OCI-LY7 (cell line): ENCODE results near the gene NFAM1. TPM values are rescaled to one million over a fixed set of nuclear protein-coding genes. Genes with fewer than 3 reads are reported as not detected.

Experiments used
- BruUV-seq: library from RNA; stranded (reverse); fragments of 400-500 nt; replicated peaks from 2 replicates; lab custom pipeline; 2021; lab: Mats Ljungman, UMichigan
- CTCF ChIA-PET: fragments of 300-600 bp; sonication (Branson Sonifier 250); formaldehyde crosslinking; loops from one replicate; lab custom pipeline; 2022; ENCODE audit warnings: antibody characterized with exemption; ENCODE audit not compliant: unreplicated experiment; lab: Charles Lee
- POLR2A ChIA-PET: fragments of 300-600 bp; sonication (Branson Sonifier 250); formaldehyde crosslinking; loops from one replicate; lab custom pipeline; 2022; ENCODE audit warnings: antibody characterized with exemption; lab: Charles Lee
- DNase-seq: peaks from one replicate; pipeline ENCODE4 v3.0.0-alpha.2; 2015; ENCODE audit warnings: low spot score
- H2AFZ ChIP-seq: fragments of 200-600 bp; sonication (generic), shearing (Covaris generic); 2 replicates; pipeline ENCODE4 v1.6.1; 2014; ENCODE audit warnings: mild to moderate bottlenecking, antibody characterized with exemption, low read length, moderate library complexity
- H3K27ac ChIP-seq: fragments of 200-600 bp; sonication (generic); 2 replicates; pipeline ENCODE4 v1.5.1; 2014; ENCODE audit warnings: mixed run types, low read depth, mild to moderate bottlenecking, moderate library complexity, low read length, inconsistent platforms; ENCODE audit not compliant: poor library complexity, severe bottlenecking
- H3K36me3 ChIP-seq: fragments of 200-600 bp; sonication (generic); 2 replicates; pipeline ENCODE4 v1.6.1; 2014; ENCODE audit warnings: mild to moderate bottlenecking, antibody characterized with exemption, low read length, moderate library complexity, mixed read lengths; ENCODE audit not compliant: insufficient read depth
- H3K4me1 ChIP-seq: fragments of 200-600 bp; sonication (generic); 2 replicates; pipeline ENCODE4 v1.5.1; 2014; ENCODE audit warnings: mild to moderate bottlenecking, low read length; ENCODE audit not compliant: insufficient read depth, poor library complexity, severe bottlenecking
- H3K4me2 ChIP-seq: fragments of 200-600 bp; sonication (generic); 2 replicates; pipeline ENCODE4 v1.6.1; 2014; ENCODE audit warnings: mild to moderate bottlenecking, low read length
- H3K4me3 ChIP-seq: fragments of 200-600 bp; sonication (generic); 2 replicates; pipeline ENCODE4 v1.5.1; 2014; ENCODE audit warnings: mild to moderate bottlenecking, low read depth, low read length; ENCODE audit not compliant: poor library complexity, severe bottlenecking
- H3K79me2 ChIP-seq: fragments of 200-600 bp; sonication (generic); 2 replicates; pipeline ENCODE4 v1.6.1; 2016; ENCODE audit warnings: low read depth, mild to moderate bottlenecking, low read length, moderate library complexity, mixed read lengths; ENCODE audit not compliant: insufficient read depth
- H3K9me2 ChIP-seq: fragments of 200-600 bp; sonication (generic); 2 replicates; pipeline ENCODE4 v1.6.1; 2016; ENCODE audit warnings: mild to moderate bottlenecking, low read length, mixed read lengths; ENCODE audit not compliant: insufficient read depth
- H3K9me3 ChIP-seq: fragments of 200-600 bp; sonication (generic); 2 replicates; pipeline ENCODE4 v1.6.1; 2014; ENCODE audit warnings: mild to moderate bottlenecking, mixed run types, low read length, mixed read lengths
- H4K20me1 ChIP-seq: fragments of 200-600 bp; sonication (generic); 2 replicates; pipeline ENCODE4 v1.6.1; 2014; ENCODE audit warnings: mild to moderate bottlenecking, antibody characterized with exemption, low read length, moderate library complexity, mixed read lengths; ENCODE audit not compliant: insufficient read depth
- EZH2phosphoT487 ChIP-seq: fragments of 200-600 bp; sonication (generic); IDR thresholded peaks from 2 replicates; pipeline ENCODE4 v1.6.1; 2018; ENCODE audit warnings: low read depth, borderline replicate concordance, mild to moderate bottlenecking, mixed run types, antibody characterized with exemption, low read length, moderate library complexity, mixed read lengths
- intact Hi-C: fragments of 100-400 bp; cut with micrococcal nuclease; formaldehyde crosslinking; loops from one replicate; pipeline ENCODE4 v1.10.0; 2022; ENCODE audit not compliant: unreplicated experiment
- total RNA-seq, 2 experiments: library from RNA; depleted of rRNA in 1 of 2; stranded (reverse); fragments of >200 nt in 1 of 2; shearing (Covaris generic) in 1 of 2; gene quantifications; 2 replicates each; pipeline ENCODE4 v1.2.3, GENCODE V29; 2014 to 2022
- TF ChIP-seq, protein P1 (sequence below): fragments of 200-600 bp; sonication (generic); conservative IDR thresholded peaks from 2 replicates; pipeline ENCODE4 v1.5.1; 2014; ENCODE audit warnings: mild to moderate bottlenecking, antibody characterized with exemption, low read length, moderate library complexity, mixed read lengths

Gene NFAM1
- total RNA-seq, 2 experiments from 2014 or later = 0.16 to 0.88 TPM

GRCh38 chr22:42341779-42342178 is 90.4 kb downstream of the NFAM1 start:
- Histone ChIP-seq H4K20me1 (no peaks in the 10 kb centered on the region), H3K36me3 (no peaks in the 10 kb centered on the region), H3K4me3 (no peak overlapping the region), H3K4me1 (no peaks in the 10 kb centered on the region), H3K9me3 (no peaks in the 10 kb centered on the region), H3K4me2 (no peak overlapping the region), H3K9me2 (no peaks in the 10 kb centered on the region), H2AFZ (no peak overlapping the region), H3K27ac (no peak overlapping the region), H3K79me2 (no peaks in the 10 kb centered on the region)
- intact Hi-C loops = no loop called here
- TF ChIP-seq, protein P1, sequence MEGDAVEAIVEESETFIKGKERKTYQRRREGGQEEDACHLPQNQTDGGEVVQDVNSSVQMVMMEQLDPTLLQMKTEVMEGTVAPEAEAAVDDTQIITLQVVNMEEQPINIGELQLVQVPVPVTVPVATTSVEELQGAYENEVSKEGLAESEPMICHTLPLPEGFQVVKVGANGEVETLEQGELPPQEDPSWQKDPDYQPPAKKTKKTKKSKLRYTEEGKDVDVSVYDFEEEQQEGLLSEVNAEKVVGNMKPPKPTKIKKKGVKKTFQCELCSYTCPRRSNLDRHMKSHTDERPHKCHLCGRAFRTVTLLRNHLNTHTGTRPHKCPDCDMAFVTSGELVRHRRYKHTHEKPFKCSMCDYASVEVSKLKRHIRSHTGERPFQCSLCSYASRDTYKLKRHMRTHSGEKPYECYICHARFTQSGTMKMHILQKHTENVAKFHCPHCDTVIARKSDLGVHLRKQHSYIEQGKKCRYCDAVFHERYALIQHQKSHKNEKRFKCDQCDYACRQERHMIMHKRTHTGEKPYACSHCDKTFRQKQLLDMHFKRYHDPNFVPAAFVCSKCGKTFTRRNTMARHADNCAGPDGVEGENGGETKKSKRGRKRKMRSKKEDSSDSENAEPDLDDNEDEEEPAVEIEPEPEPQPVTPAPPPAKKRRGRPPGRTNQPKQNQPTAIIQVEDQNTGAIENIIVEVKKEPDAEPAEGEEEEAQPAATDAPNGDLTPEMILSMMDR = no peak
- TF ChIP-seq EZH2phosphoT487 = no peak
- POLR2A ChIA-PET = no interaction called here
- no peak for DNase-seq
- BruUV-seq = no TSS peak
- CTCF ChIA-PET = no interaction called here

DNA sequence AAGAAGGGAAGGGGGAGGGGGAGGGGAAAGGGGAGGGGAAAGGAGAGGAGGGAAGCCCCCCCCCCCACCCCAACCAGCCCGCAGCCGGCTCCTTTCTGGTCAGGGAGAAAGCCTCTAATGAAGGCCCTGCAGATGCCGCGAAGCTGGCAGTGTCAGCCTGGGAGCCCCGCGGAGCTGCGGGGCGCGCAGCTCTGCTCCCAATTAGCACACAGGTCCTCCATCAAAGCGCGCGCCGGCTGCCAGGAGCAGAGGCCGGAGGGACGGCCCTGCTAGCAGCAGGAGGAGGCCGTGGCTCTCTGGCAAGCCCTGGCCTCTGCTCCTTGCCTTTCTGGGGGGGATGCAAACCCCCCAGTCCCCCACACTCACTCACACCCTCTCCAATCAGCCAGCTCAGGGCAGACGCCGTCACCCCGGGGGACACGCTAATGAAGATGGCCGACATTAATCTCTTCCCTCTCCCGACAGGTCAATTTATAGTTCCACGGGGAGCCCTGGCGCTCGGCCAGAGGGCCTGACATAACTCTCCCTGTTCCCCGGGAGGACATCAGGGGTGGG is 91.3 kb downstream of the NFAM1 start:
- no peak overlapping the region for H2AFZ ChIP-seq
- no peaks in the 10 kb centered on the region for H3K36me3 ChIP-seq
- no peaks in the 10 kb centered on the region for H3K9me2 ChIP-seq
- no peaks in the 10 kb centered on the region for H4K20me1 ChIP-seq
- H3K4me1 ChIP-seq = no peaks in the 10 kb centered on the region
- H3K4me3 ChIP-seq = no peak overlapping the region
- intact Hi-C loops = no loop called here
- H3K79me2 ChIP-seq = no peaks in the 10 kb centered on the region
- H3K27ac ChIP-seq = no peak overlapping the region
- POLR2A ChIA-PET = no interaction called here
- no peak for TF ChIP-seq EZH2phosphoT487
- TF ChIP-seq, protein P1 = no peak
- H3K9me3 ChIP-seq = no peaks in the 10 kb centered on the region
- DNase-seq = no peak
- no peak overlapping the region for H3K4me2 ChIP-seq
- BruUV-seq = no TSS peak
- CTCF ChIA-PET = no interaction called here

GRCh38 chr22:42340150-42340549 is 92.1 kb downstream of the NFAM1 start:
- H3K4me1 ChIP-seq = no peaks in the 10 kb centered on the region
- TF ChIP-seq, protein P1 = no peak
- no peak for TF ChIP-seq EZH2phosphoT487
- BruUV-seq = no TSS peak
- no peak overlapping the region for H3K27ac ChIP-seq
- no peak overlapping the region for H2AFZ ChIP-seq
- POLR2A ChIA-PET = no interaction called here
- H3K9me3 ChIP-seq = no peaks in the 10 kb centered on the region
- intact Hi-C loops = no loop called here
- H3K36me3 ChIP-seq = no peaks in the 10 kb centered on the region
- no peak overlapping the region for H3K4me3 ChIP-seq
- no peak overlapping the region for H3K4me2 ChIP-seq
- no peaks in the 10 kb centered on the region for H3K9me2 ChIP-seq
- CTCF ChIA-PET = no interaction called here
- no peaks in the 10 kb centered on the region for H3K79me2 ChIP-seq
- H4K20me1 ChIP-seq = no peaks in the 10 kb centered on the region
- no peak for DNase-seq
